Stimulated activated CD8-positive, alpha-beta memory T cell treated with anti-CD3 and anti-CD28 coated beads, Interleukin-4, amount 100 ng/mL, for 4 hours (primary cell): ENCODE measurements around the gene MACROD2.

ENCODE experiments used
- DNase-seq, 2 donors: peaks; one replicate each; pipeline ENCODE4 v3.0.0-alpha.2; 2020; ENCODE audit warnings: low read depth in 2 of 2, low spot score in 1 of 2

The MACROD2 gene

DNA sequence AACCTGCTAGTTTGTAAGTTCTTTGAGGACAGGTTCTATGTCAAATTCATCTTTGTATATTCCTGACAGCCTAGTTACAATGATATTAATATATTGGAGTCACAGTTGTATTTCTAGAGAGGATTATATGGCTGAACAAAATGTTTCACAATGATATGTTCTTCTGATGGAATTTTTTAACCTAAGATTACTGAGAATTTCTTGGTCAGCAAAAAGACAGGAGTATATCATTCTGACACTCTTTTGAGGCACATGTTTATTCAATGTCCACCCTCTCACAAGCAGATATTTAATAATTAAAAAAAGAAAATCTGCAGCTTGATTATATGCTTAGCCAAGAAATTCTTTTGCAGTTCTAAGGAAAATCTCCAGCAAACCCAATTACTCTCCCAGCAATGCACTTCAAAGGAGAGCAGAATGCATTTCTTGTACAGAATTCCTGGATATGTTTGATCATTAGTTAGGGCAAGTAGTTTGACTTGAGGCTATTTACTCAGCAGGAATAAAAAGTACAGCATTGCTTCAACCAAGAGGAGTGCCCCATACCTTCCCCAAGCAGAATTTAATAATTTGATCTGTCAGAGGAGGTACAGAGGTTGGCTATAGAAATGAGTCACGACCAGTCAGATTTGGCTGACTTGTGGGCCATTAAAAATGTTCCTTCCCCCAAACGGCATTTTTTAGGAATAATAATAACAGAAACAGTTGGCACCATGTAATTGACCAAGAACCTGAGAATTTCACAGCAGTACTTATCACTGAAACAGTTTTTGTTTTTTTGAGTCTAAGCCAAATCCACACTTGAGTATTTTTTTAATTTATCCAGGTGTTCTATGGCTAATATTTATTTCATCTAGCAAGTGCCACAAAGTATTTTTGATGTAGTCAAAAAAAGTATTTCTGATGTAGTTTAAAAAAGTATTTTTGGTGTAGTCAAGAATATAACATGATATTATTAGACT lies 850.2 kb downstream of the MACROD2 start:
- no peak for DNase-seq

DNA sequence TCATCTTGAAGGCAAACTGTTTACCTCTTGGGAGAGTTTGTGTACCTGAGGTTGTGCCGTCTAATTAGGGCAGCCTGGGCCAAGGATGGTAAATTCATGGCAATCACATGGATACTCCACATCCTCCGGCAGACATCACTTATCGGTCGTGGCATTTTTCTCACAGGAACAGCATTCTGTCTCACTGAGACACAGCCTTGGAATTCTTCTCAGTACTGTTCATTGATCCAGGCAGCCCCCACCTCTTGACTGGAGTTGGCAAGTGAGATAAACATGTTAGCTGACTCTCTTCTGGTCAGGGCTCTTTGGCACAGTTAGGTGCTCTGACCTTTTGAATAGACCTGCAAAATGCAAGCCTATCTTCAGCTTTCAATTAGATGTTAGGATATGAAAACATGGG lies 853.5 kb downstream of the MACROD2 start:
- DNase-seq: no peak

DNA sequence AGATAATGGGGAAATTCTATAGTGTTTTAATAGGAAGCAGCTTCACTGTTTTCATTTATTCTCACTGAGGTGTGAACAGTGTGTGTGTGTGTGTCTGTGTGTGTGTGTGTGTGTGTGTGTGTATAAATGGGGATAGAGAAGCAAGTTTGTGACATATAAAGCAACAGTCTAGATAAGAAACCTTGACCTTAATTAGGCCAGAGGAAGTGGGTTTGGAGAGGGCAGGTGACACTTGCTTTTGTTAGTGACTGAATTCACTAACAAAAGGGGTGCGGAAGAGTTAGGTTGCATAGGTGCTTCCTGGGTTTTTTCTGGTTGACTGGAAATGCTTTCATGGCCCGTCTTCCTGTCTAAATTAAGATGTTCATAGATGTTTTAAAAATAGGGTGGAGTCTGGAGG lies 857.8 kb downstream of the MACROD2 start:
- DNase-seq: no peak

DNA sequence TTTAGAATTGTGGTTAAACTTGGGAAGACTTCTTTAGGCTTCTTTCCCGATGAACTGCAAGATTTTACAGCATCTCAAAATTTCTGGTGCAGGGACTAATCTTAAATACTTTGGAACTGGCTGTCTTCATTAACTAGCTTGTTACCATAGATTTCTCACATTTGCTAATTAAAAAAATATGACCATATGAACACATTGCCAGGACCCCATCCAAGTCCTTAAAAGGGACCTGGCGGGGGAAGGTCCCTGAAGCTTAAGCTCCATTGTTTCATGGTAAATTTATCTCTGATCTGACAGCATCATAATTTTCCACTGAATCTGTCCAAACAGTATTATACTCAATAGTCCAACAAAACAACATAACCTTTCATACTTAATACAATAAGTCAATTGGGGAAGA lies 859.9 kb downstream of the MACROD2 start:
- no peak for DNase-seq

DNA sequence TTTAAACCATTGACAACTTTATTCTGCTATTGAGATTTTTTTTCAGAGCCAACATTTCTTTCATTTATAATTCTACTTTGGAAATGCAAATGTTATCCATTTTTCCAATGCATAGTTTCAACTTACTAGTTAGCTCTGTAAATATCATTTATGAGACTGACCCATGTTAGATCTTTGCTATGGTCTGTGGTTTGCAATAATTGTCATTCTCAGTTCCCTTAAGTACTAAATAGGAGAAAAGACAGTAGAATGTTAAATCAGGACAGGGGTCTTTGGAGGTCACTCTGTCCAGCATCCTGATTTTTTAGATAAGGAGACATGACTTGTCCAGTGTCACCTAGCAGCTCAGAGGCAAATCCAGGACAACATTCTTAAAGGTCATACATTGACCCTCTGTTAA lies 864.3 kb downstream of the MACROD2 start:
- no peak for DNase-seq

DNA sequence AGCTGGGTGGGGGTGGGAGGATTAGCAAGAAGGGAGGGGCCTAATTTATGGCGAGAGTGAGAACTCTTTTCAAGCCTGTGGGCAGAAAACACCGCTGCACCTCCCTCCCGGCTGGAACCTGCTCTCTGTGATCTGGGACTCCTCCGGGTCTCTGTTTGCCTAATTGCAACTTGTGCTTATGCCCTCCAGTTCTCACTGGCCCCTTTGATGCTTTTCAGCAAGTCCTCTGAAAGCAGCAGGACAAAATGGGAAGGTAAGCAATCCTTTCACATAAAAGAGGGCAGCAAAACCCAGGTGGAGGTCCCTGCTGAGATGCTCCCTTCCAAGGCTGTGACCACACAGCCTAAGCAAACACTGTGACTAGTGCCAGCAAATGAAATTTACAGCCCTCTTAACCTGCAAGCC lies 865.1 kb downstream of the MACROD2 start:
- no peak for DNase-seq

DNA sequence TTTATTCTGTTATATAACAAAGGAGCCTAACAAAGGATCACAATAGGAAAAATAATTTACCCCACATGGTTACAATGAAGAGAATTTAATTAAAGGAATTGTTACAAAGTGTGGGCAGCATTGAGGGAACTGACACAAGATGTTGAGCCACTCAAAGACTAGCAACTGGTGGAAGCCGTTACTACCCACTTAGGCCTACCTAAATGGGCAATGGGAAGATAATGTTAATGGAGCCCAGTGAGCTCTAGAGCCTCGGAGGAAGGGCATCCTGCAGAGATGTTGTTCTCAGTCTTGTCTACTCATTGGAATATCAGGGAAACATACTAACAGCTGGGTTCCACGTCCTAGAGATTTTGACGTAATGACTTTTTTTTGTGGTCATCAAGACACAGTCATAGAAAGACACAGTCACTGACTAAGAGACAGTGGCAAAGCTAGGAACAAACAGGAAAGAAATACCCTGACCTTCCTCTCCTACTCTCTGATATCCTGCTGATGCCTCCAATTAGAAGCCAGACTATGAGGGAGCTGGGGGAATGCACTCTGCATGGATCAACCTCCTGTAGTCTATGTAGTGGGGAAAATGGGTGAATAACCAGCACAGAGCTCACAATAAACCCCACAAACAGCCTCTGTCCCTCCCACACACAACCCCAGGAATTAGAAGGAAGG lies 865.8 kb downstream of the MACROD2 start:
- no peak for DNase-seq

DNA sequence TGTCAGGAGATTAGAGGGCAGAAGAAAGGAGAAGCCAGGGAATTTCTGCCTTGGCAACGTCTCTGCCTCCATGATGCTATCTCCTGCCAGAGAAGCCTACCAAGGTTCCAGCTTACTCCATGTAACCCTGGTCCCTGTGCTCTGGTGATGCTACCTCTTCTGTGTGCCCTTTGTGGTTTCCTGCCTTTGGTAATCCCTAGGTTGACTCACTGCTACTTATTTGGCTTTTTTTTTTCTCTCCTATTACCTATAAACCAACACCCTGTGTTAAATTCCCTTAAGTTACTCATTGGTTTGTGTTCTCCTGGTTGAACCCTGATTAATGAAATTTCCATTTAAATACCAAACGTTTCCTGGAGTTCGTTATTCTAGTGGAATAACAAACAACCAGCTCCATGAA lies 869.9 kb downstream of the MACROD2 start:
- DNase-seq: no peak

DNA sequence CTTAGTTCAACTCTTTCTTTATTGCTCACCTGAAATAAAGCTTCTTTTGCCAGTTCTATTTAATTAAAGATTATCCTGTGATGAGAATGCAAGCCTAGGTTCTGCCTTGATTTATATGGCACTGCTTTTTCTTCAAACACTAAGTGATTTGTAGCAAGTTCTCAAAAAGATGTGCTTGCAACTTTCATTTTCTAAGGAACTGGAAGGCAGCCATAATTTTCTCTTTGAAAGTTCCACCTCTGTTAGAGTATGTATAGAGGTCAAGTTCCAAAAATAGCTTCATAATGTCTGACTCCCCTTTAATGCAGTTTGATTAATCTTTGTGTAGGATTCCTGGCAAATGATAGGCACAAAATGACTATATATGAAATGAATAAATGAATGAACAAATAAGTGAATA lies 870.4 kb downstream of the MACROD2 start:
- DNase-seq: no peak

DNA sequence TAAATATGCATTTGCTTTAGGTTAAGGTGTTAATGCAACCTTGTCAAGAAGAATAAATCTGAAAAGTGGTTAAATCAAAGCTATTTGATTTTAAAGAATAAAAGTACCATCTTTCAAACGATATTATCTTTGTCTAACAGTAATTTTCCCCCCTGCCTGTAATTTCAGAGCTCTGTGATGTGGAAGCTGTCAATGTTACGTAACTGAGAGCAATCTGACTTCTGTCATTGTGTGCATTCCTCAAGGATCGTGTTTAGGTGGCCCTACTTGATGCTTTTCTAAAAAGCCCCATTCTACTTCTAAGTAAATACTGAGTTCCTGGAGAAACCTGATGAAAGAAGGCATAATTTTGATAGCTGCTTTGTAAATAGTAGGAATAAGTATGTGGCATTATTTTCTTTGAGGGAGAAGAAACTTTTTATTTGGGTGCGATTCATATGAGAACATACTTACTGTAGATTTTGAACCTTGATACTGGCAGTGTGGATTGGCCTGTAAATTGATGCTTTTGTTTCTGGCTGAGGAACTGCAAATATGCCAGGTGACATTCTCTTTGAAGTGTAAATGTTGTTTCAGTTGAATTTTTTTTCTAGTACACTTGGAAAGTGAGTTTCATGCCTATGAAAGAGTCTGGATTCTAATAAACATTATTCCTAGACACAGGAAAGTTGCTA lies 871.7 kb downstream of the MACROD2 start:
- DNase-seq: no peak

DNA sequence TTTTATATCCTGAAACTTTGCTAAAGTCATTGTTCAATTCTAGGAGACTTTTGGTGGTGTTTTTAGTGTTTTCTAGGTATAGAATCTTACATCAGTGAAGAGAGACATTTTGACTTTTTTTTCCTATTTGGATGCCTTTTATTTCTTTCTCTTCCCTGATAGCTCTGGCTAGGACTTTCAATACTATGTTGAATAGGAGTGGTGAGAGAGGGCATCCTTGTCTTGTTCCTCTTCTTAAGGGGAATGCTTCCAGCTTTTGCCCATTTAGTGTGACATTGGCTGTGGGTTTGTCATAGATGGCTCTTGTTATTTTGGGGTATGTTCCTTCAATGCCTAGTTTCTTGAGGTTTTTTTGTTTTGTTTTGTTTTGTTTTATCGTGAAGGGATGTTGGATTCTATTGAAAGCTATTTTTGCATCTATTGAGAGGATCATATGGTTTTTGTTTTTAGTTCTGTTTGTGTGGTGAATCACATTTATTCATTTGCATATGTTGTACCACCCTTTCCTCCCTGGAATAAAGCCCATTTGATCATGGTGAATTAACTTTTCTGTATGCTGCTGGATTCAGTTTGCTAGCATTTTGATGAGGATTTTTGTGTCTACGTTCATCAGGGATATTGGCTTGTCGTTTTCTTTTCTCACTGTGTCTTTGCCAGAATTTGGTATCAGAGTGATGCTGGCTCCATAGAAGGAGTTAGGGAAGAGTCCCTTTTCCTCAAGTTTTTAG lies 882.1 kb downstream of the MACROD2 start:
- no peak for DNase-seq

DNA sequence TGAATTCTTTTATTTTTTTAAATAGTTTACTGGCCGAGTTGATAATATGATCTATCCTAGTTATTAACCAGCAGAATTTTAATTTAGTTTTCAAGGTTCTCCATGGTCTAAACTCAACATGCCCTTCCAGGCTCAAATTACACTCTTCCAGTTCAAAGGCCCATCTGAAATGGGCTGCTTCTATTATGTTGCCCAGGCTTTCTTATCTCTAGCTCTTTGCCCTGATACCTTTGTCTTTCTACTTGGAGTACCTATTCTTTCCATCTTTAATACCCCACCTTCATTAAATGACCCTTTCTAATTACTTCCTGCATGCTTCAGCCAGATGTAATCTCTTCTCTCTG lies 883.3 kb downstream of the MACROD2 start:
- no peak for DNase-seq

DNA sequence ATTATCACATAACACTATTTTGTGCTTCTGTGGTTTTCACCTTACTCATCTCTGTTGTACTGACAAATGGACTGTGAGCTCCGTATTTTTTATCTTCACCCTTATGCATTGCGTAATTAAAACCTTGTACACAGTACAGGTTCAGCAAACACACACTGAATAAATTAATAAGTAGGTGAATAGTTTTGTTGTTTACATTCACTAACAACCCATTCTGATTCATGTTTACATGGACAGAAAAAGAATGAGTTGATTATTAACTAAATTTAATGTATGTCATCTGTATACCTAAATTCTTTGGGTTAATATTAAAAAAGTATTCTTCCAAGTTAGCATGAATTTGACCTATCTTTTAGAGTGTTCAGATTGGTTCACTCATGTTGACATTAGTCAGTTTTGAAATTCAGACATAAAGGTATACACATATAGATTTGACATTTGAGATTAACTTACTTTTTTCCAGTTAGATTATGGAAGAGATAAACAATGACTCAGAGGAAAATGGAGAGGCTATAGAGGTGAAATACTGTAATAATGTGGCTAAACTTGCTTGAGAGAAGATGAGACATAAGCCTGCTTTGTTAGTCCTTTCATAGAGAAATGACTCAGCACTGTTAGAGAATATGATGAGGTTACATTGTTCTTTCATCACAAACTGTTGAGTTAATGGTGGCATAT lies 883.8 kb downstream of the MACROD2 start:
- no peak for DNase-seq

DNA sequence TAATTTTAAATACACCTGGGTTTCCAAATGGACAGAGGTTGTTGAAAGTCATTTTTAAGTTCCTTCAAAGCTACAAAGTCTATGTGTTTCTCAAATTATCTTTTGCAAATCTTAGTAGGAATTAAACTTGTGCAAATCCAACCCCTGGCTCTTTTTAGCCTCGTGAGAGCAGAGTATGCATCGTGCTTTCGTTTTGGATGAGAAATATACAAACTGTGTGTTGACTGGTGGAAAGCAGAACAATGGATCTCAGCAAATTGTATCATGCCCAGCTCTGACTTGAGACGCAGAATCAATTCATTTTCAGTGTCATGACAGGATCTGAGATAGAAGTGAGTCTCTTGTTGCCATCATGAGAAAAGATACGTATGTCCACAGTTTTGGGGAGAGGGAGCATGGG lies 884.5 kb downstream of the MACROD2 start:
- DNase-seq: no peak

DNA sequence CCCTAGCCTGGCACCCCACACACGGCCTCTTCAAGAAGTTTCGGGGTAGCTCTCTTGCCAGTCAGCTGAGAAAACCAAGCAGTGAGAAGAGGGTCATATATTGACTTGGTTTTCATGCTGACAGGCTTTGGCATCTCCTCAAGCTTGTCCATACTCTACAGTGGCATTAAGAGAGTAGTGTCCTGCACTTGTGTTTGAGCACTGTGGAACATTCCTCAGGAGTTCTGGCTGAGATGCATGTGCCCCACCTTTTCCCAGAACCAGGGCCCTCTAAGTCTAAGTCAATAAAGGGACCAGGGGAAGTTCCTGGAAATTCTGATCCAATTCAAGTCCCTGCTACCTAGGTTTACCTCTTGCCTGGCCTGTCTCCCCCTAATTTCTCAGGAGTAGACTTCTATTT lies 886.2 kb downstream of the MACROD2 start:
- no peak for DNase-seq

DNA sequence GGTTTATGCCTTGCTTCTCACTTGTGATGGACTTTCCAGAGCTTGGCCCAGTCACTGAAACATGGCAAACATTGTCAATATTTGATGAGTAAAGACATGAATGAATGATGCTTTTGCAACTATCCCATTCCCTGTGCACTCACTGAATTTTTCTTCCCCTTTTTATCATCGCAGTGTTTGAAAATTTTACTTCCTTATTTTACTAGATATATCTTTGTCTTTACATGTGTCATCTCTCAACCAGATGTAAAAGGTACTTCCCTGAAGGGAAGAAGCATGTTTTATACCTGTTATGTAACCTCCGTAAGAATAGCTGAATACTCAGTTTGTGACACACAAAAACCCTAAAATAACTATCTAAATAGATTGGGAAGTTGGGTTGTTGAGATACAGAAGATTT lies 886.8 kb downstream of the MACROD2 start:
- no peak for DNase-seq

DNA sequence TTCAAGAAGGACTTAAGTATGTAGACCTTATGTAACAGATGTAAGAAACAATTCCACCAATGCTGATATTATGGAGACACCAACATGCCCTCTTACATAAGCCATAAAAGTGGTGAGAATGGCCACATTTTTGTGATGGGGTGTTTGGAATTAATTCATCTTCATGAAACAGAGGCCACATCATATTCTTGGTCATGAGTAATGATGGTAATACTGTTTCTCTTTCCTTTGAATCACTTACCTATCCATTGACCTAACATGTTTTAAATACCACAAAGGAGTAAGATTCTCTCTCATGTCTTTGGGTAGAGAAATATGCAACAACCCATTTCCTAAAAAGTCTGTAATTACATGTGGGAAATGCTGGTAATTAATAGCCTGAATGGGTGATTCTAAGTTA lies 887.5 kb downstream of the MACROD2 start:
- DNase-seq: no peak

DNA sequence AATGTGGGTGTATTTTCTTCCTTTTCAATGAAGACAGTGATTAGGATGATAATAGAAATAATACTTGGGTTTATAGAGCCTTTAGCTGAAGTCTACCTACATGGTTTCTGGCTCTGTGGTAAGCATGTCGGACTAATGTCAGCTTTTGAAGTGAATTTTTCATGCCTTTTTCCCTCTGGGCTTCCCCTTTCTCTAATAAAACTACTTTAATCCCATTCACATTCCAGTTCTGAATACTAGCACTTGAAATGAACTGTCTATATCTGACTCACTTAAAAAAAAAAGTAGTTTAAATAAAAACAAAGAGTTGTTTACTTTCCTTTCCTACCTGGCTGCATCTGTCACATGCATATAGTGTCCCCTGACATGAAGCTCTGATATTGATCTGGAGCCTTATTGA lies 888.0 kb downstream of the MACROD2 start:
- no peak for DNase-seq

DNA sequence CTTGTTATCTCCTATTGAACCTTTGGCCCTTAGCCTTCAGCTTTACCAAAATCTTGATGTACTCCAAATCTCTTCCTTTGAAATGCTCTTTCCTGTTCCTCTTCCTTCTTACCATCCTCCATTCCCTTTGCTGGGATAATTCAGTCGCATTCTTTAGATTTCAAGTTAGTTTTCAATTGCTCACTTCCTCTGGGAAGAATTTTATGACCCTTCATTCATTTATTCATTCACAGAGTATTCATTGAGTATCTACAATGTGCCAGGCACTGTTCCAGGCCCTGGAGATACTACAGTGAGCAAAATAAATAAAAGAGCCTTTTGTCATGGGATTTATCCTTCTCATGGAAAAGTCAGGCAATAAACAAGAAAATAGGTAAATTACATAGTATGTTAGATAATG lies 890.3 kb downstream of the MACROD2 start:
- no peak for DNase-seq

DNA sequence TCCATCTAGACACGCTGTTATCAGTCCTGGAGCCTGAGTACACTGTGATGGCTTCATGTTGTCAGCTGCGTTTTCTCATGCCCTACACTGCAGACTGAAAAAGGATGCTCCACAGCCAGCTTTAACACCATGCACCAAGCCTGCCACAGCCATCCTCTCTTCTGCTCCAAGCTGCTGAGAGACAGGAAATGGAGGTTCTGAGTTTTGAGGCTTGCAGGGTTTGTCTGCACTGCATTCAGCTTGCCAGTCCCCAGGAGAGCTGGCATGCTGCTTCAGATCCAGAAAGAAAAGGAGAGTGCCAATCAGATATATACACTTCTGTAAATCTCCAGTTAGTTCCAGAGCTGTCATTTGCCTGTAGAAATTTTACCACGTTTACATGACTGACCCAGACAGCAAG lies 892.8 kb downstream of the MACROD2 start:
- DNase-seq: no peak
